ENCODE results near the gene ZC3H18.

Gene ZC3H18

GRCh38 chr16:88671806-88672205 is 101.6 kb downstream of the ZC3H18 start:
- DNase-seq (ENCODE audit: low read depth in 2 of 3, low spot score in 2 of 3): no peak

- DNase-seq (ENCODE audit: low read depth in 2 of 3, low spot score in 2 of 3): no peak
These were observed 102.6 kb downstream of the ZC3H18 start for GRCh38 chr16:88672776-88673175.

DNA sequence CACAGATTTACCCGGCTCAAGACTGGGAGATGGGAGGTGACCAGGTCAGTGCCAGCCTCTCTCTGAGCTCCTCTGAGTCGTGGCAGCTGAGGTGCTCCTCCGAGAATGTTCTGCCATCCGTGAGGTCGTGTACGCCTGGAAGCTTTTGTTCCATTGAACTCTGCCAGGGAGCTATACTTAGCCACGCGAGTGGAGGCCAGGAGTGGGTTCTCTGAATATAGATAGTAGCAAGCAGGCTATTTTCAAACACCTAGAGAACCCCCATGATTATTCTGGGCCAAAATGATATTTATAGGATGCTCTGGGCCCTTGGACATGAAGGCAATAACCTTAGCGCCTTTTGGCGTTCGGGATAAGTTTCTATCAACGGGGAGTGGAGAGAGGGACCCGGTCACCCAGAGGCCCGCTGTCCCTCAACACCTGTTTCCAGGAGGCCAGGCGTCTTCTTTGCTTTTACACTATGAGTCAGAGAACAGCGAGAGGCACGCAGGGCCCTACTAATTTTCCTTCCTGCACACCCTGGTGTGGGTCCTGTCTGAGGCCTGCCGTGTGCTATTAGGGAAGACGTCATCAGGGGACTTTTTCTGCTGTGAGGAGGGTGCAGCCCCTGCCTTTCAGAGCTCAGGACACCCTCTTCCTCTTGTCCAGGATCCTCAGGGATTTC is 103.6 kb downstream of the ZC3H18 start:
- DNase-seq (ENCODE audit: low read depth in 2 of 3, low spot score in 2 of 3): no peak

DNA sequence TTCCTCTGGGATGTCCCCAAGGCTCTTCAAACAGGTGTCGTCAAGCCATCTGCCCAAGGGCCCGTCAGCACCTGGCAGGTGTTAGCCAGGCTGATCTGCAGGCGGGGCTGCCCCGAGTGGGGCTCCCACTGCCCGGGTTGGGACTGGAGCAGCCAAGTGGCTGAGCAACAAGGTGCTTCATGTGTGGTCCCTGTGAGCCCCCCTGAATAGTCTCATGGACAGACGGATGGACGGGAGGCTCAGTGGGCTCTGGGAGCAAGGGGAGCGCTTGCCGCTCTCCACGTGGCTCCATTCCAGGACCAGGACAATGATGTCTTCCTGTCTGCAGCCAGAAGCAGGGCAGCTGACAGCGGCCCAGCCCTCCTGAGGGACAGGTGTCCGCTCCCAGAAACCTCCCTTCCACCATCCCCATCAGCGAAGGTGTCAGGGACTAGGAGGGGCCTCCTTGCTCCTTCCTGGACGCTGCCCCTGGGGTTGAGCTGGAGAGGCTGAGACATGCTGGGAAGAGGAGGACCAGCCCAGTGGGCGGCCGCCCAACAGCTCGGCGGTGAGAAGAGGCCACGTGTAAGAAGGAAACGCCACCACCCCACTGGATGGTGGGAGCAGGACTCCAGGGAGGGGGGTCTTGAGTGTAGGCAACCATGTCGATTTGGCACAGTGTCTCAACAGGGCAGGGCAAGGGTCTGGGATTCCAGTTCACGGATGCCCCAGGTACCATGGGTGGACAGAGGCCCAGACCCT is 106.5 kb downstream of the ZC3H18 start:
- DNase-seq (ENCODE audit: low read depth in 2 of 3, low spot score in 2 of 3): no peak

- no peak for DNase-seq (ENCODE audit: low read depth in 2 of 3, low spot score in 2 of 3)
These were observed 107.5 kb downstream of the ZC3H18 start for GRCh38 chr16:88677721-88678120.

GRCh38 chr16:88678224-88678979 is 108.2 kb downstream of the ZC3H18 start:
- no peak for DNase-seq (ENCODE audit: low read depth in 2 of 3, low spot score in 2 of 3)

- DNase-seq (ENCODE audit: low read depth in 2 of 3, low spot score in 2 of 3): no peak
These were observed 110.4 kb downstream of the ZC3H18 start for GRCh38 chr16:88680554-88681083.

GRCh38 chr16:88681084-88681680 is 111.0 kb downstream of the ZC3H18 start:
- DNase-seq (ENCODE audit: low read depth in 2 of 3, low spot score in 2 of 3): no peak
